H9 (cell line): ENCODE measurements around the gene MTHFD1L. TPM values are rescaled to one million over a fixed set of nuclear protein-coding genes. Genes with fewer than 3 reads are reported as not detected.
A peak's percentile ranks its signal among the peaks of the same experiment; 100 is the strongest.

Experiments
- DNase-seq: peaks from one replicate; pipeline ENCODE4 v3.0.0-alpha.2; 2017
- H2AFZ ChIP-seq: one replicate; pipeline ENCODE4 v1.6.1; 2013; ENCODE audit warnings: mild to moderate bottlenecking, low read length, control low read depth, moderate library complexity
- H2AK5ac ChIP-seq: 2 replicates; pipeline ENCODE4 v1.6.1; 2013; ENCODE audit warnings: low read length, control low read depth, mixed read lengths; ENCODE audit not compliant: insufficient read length
- H2BK120ac ChIP-seq: one replicate; pipeline ENCODE4 v1.6.1; 2013; ENCODE audit warnings: low read depth, mild to moderate bottlenecking, low read length, control low read depth, inconsistent platforms; ENCODE audit not compliant: poor library complexity, severe bottlenecking
- H2BK12ac ChIP-seq: 2 replicates; pipeline ENCODE4 v1.6.1; 2013; ENCODE audit warnings: low read length, control low read depth, mixed read lengths, low read depth; ENCODE audit not compliant: insufficient read length
- H2BK15ac ChIP-seq: 2 replicates; pipeline ENCODE4 v1.6.1; 2013; ENCODE audit warnings: low read depth, low read length, control low read depth
- H2BK20ac ChIP-seq: one replicate; pipeline ENCODE4 v1.6.1; 2013; ENCODE audit warnings: low read depth, mild to moderate bottlenecking, low read length, control low read depth, inconsistent platforms; ENCODE audit not compliant: poor library complexity, severe bottlenecking
- H2BK5ac ChIP-seq: 2 replicates; pipeline ENCODE4 v1.6.1; 2013; ENCODE audit warnings: low read length, control low read depth, mixed read lengths; ENCODE audit not compliant: insufficient read length
- H3K14ac ChIP-seq: 2 replicates; pipeline ENCODE4 v1.6.1; 2013; ENCODE audit warnings: low read length, control low read depth; ENCODE audit not compliant: insufficient read depth
- H3K18ac ChIP-seq: 2 replicates; pipeline ENCODE4 v1.6.1; 2013; ENCODE audit warnings: low read depth, mild to moderate bottlenecking, mixed read lengths, low read length, control low read depth; ENCODE audit not compliant: insufficient read length
- H3K23ac ChIP-seq: 2 replicates; pipeline ENCODE4 v1.6.1; 2013; ENCODE audit warnings: low read length, control low read depth, mixed read lengths, low read depth; ENCODE audit not compliant: insufficient read length
- H3K23me2 ChIP-seq: 2 replicates; pipeline ENCODE4 v1.6.1; 2013; ENCODE audit warnings: low read depth, mild to moderate bottlenecking, mixed read lengths, low read length, control low read depth; ENCODE audit not compliant: insufficient read length, poor library complexity, severe bottlenecking
- H3K27ac ChIP-seq: 2 replicates; pipeline ENCODE4 v1.5.1; 2013; ENCODE audit warnings: low read length, control low read depth, mixed read lengths, low read depth; ENCODE audit not compliant: insufficient read length
- H3K27me3 ChIP-seq: 2 replicates; pipeline ENCODE4 v1.6.1; 2013; ENCODE audit warnings: low read length, control low read depth, inconsistent platforms; ENCODE audit not compliant: insufficient read depth
- H3K4ac ChIP-seq: 2 replicates; pipeline ENCODE4 v1.6.1; 2013; ENCODE audit warnings: low read depth, mild to moderate bottlenecking, control low read depth, inconsistent platforms, low read length, moderate library complexity
- H3K4me1 ChIP-seq: 2 replicates; pipeline ENCODE4 v1.6.1; 2013; ENCODE audit warnings: low read length, control low read depth, inconsistent platforms; ENCODE audit not compliant: insufficient read depth
- H3K4me2 ChIP-seq: 2 replicates; pipeline ENCODE4 v1.6.1; 2013; ENCODE audit warnings: low read length, control low read depth, mixed read lengths; ENCODE audit not compliant: insufficient read length, insufficient read depth
- H3K56ac ChIP-seq: 2 replicates; pipeline ENCODE4 v1.6.1; 2013; ENCODE audit warnings: low read depth, mild to moderate bottlenecking, mixed read lengths, low read length, control low read depth; ENCODE audit not compliant: insufficient read length
- H3K79me1 ChIP-seq: 2 replicates; pipeline ENCODE4 v1.6.1; 2013; ENCODE audit warnings: low read depth, mild to moderate bottlenecking, moderate library complexity, low read length, control low read depth, inconsistent platforms; ENCODE audit not compliant: insufficient read depth, poor library complexity, severe bottlenecking
- H3K79me2 ChIP-seq: 2 replicates; pipeline ENCODE4 v1.6.1; 2013; ENCODE audit warnings: low read length, control low read depth, inconsistent platforms; ENCODE audit not compliant: insufficient read depth
- H3K9ac ChIP-seq: 2 replicates; pipeline ENCODE4 v1.6.1; 2013; ENCODE audit warnings: low read length, control low read depth, mixed read lengths; ENCODE audit not compliant: insufficient read length; ENCODE audit errors: extremely low read depth
- H3K9me3 ChIP-seq: one replicate; pipeline ENCODE4 v1.6.1; 2013; ENCODE audit warnings: low read depth, low read length, inconsistent platforms; ENCODE audit not compliant: control insufficient read depth
- H3T11ph ChIP-seq: one replicate; pipeline ENCODE4 v1.6.1; 2013; ENCODE audit warnings: mild to moderate bottlenecking, low read length, control low read depth, inconsistent platforms
- H4K20me1 ChIP-seq: one replicate; pipeline ENCODE4 v1.6.1; 2013; ENCODE audit not compliant: control insufficient read depth, insufficient read length, insufficient read depth
- H4K5ac ChIP-seq: 2 replicates; pipeline ENCODE4 v1.6.1; 2013; ENCODE audit warnings: low read depth, mild to moderate bottlenecking, mixed read lengths, low read length, control low read depth; ENCODE audit not compliant: insufficient read length
- H4K8ac ChIP-seq: replicated peaks from 2 replicates; pipeline ENCODE4 v1.6.1; 2013; ENCODE audit warnings: low read length, control low read depth, mixed read lengths, low read depth; ENCODE audit not compliant: insufficient read length
- H4K91ac ChIP-seq: 2 replicates; pipeline ENCODE4 v1.6.1; 2013; ENCODE audit warnings: low read depth, mild to moderate bottlenecking, moderate library complexity, mixed read lengths, low read length, control low read depth; ENCODE audit not compliant: insufficient read length
- H3K27ac Mint-ChIP-seq, 3 experiments: 2 replicates in 2 of 3; 3 replicates in 1 of 3; pipeline ENCODE4 v1.8.0; 2020 to 2021; ENCODE audit warnings: mixed read lengths in 3 of 3, mild to moderate bottlenecking in 1 of 3, moderate library complexity in 1 of 3
- H3K27me3 Mint-ChIP-seq: 2 replicates; pipeline ENCODE4 v1.8.0; 2021; ENCODE audit warnings: low read depth, mild to moderate bottlenecking, moderate library complexity, mixed read lengths
- H3K36me3 Mint-ChIP-seq, 3 experiments: 2 replicates in 2 of 3; 3 replicates in 1 of 3; pipeline ENCODE4 v1.8.0; 2020 to 2021; ENCODE audit warnings: low read depth in 3 of 3, mixed read lengths in 3 of 3; ENCODE audit not compliant: insufficient read depth in 1 of 3
- H3K4me1 Mint-ChIP-seq, 2 experiments: 2 replicates each; pipeline ENCODE4 v1.8.0; 2020; ENCODE audit warnings: mixed read lengths in 2 of 2
- H3K4me3 Mint-ChIP-seq, 2 experiments: 2 replicates in 1 of 2; 3 replicates in 1 of 2; pipeline ENCODE4 v1.8.0; 2020 to 2021; ENCODE audit warnings: mild to moderate bottlenecking in 2 of 2, mixed read lengths in 2 of 2, moderate library complexity in 1 of 2
- H3K9me3 Mint-ChIP-seq, 2 experiments: 2 replicates in 1 of 2; 3 replicates in 1 of 2; pipeline ENCODE4 v1.8.0; 2020; ENCODE audit warnings: mild to moderate bottlenecking in 2 of 2, mixed read lengths in 2 of 2, moderate library complexity in 1 of 2
- CTCF ChIP-seq: fragments of 200-600 bp; sonication (generic); conservative IDR thresholded peaks from 3 replicates; pipeline ENCODE4 v1.8.0; 2021; ENCODE audit warnings: antibody characterized with exemption, mild to moderate bottlenecking
- WGBS: extraction: QIAGEN DNeasy Blood & Tissue Kit; methylation state at CpG from one replicate; pipeline ENCODE4 v1.1.7; 2013; ENCODE audit warnings: missing lambda C conversion rate, low lambda C conversion rate, mixed read lengths; ENCODE audit not compliant: insufficient read length; ENCODE audit errors: extremely low coverage; 5-methylcytosine and 5-hydroxymethylcytosine counted together
- total RNA-seq: library from RNA; stranded (reverse); gene quantifications from 2 replicates; pipeline ENCODE4 v1.2.1, GENCODE V29; 2021

The MTHFD1L gene
- total RNA-seq, 1 experiment from 2014 or later = 90.2 TPM

- no peaks in the 10 kb centered on the region for H3K79me2 ChIP-seq
- H3K4me1 ChIP-seq = no peaks in the 10 kb centered on the region
- H3K14ac ChIP-seq = no peak overlapping the region
- H4K20me1 ChIP-seq = no peaks in the 10 kb centered on the region
- H3K79me1 ChIP-seq = no peaks in the 10 kb centered on the region
- H4K91ac ChIP-seq = no peak overlapping the region
- H3K9ac ChIP-seq = no peak overlapping the region
- no peak overlapping the region for H3K18ac ChIP-seq
- H3K23me2 ChIP-seq = no peaks in the 10 kb centered on the region
- H3K27ac ChIP-seq = no peak overlapping the region
- H2BK120ac ChIP-seq = no peak overlapping the region
- H3K56ac ChIP-seq = no peak overlapping the region
- H2BK15ac ChIP-seq = no peak overlapping the region
- H3K9me3 ChIP-seq = no peaks in the 10 kb centered on the region
- Mint-ChIP-seq H3K27me3 (no peaks in the 10 kb centered on the region; the same call in 1 of the 2 replicates), H3K4me1 (peaks cover 0 to 12% of the 10 kb centered on the region in 2 experiments; a peak in 2 of 4 replicates), H3K9me3 (no peaks in the 10 kb centered on the region), H3K27ac (peak overlapping the region in 1 of 3 experiments; percentile 39; a peak in 1 of 7 replicates), H3K36me3 (peaks cover 17 to 33% (median 30%) of the 10 kb centered on the region in 3 experiments; a peak in 6 of 7 replicates), H3K4me3 (no peak overlapping the region)
- no peak overlapping the region for H4K8ac ChIP-seq
- no peak overlapping the region for H3T11ph ChIP-seq
- TF ChIP-seq CTCF = no peak
- H3K27me3 ChIP-seq = no peaks in the 10 kb centered on the region
- no peak overlapping the region for H2BK20ac ChIP-seq
- WGBS = no CpG with 5 or more reads among the region's 2 CpGs
- no peak overlapping the region for H2AK5ac ChIP-seq
- no peak overlapping the region for H3K4ac ChIP-seq
- H2AFZ ChIP-seq = no peak overlapping the region
- no peak for DNase-seq
- H3K4me2 ChIP-seq = no peak overlapping the region
- H3K23ac ChIP-seq = no peak overlapping the region
- no peak overlapping the region for H2BK5ac ChIP-seq
- no peak overlapping the region for H2BK12ac ChIP-seq
- H4K5ac ChIP-seq = no peak overlapping the region
Observed at GRCh38 chr6:151100326-151100725, 234.8 kb downstream of the MTHFD1L start.
